DMS79 (cell line): ENCODE measurements around the gene CD7.

Source experiments
- DNase-seq: peaks from one replicate; lab custom pipeline; 2025; lab: John Stamatoyannopoulos, UW

CD7 gene

DNA sequence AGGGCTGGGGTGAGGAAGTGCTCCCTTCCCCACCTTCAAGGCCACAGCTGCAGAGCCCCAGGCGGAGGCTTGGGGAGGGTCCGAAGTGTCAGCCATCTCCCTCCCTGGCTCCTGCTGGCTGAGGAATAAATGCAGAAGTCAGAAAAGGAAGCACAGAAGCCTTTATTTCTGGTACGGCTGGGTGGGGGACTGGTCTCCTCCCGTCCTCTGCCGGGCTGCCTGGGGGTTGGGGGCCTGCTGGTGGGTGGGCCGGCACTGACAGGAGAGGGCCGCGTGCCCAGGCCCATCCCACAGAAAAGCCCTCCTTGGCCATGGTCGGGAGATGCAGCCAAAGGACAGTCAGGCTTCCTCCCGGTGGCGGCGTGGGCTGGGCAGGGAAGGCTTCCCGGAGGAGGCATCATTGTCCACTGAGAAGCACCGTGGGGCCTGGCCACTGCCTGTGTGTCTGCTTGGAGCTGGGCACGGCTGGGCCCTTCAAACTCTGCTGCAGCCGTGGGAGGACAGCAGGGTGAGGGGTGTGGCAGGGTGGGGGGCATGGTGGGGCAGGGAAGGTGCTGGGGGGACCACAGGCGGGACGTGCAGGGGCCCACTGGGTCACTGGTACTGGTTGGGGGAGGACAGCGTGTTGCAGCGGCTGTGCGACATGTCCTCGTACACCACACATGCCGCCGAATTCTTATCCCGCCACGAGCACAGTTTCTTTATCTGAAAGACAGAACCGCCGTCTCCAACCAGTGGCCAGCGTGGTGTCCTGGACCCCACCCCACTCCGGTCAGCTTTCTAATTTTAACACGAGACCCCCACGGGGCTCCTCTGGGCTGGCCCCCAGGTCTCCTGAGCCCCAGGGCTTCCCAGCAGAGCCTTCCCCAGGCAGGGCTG lies 2.4 kb downstream of the CD7 start:
- DNase-seq = no peak

DNA sequence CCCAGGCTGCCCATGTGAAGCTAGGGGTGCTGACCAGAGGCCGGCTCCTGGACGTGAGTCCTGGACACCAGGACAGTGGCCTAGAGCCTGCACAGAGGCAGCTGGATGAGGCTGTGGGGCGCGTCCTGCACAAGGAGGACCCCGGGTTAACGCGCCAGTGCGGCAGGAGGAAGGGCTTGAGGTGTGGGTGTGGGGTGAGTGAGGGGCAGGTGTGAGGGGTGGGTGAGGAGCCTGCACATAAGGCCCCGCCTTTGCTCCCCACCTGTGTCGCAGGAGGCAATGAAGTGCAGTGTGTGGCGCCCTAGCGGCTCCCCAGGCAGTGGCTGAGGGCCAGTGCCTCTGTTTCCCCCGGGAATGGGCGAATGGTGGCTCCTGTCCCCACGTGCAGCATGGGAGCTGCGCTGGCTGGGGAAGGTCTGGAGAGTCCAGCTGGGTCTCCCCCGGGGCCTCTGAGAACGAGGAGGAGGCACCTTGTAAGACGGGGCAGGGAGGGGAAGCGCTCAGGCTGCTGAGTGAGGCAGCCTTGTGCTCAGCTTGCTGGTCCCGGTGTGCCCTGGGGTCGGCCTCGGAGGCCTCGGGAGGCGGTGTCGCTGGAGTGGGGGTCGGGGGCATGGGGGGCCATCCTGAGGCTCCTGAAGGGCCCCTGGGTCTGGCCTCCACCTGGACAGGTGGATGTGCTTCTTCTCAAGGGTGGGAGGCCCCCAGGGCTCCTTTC lies 3.2 kb downstream of the CD7 start:
- DNase-seq = no peak

DNA sequence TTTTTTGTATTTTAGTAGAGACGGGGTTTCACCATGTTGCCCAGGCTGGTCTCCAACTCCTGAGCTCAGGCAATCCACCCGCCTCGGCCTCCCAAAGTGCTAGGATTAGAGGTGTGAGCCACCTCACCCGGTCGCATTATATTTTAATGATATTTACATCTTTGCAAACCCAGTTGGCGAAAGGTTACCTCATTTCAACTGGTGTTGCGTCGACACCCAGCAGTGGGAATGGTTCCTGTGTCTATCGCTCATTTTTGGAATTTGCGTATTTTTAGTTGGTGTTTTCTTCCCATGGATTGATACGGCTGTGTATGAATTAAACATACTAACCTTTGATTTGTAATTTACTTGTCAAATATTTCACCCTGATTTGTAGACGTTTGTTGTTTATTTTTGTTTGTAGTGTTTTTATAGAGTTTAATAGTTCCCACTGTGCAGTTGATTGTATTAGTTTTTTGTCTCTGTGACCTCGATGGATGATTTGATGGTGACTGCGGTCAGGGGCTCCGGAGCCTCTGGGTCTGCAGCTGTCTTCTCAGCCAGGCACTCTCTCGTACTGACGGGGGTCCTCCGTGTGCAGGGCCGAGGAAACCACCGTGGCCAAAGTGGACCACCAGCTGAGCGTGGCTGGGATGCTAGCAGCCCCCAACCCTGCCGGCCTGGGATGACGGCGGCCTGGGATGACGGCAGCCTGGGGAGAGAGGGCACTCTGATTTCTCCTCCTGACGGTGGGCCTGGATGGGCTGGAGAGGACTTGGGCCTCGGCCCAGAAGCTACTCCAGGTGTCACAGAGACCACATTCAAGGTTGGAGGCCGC lies 4.0 kb downstream of the CD7 start:
- no peak for DNase-seq

GRCh38 chr17:82311971-82312370 lies 5.4 kb downstream of the CD7 start:
- no peak for DNase-seq

GRCh38 chr17:82310877-82311276 lies 6.5 kb downstream of the CD7 start:
- DNase-seq = no peak

- no peak for DNase-seq
These were observed 7.5 kb downstream of the CD7 start for GRCh38 chr17:82309656-82310570.

DNA sequence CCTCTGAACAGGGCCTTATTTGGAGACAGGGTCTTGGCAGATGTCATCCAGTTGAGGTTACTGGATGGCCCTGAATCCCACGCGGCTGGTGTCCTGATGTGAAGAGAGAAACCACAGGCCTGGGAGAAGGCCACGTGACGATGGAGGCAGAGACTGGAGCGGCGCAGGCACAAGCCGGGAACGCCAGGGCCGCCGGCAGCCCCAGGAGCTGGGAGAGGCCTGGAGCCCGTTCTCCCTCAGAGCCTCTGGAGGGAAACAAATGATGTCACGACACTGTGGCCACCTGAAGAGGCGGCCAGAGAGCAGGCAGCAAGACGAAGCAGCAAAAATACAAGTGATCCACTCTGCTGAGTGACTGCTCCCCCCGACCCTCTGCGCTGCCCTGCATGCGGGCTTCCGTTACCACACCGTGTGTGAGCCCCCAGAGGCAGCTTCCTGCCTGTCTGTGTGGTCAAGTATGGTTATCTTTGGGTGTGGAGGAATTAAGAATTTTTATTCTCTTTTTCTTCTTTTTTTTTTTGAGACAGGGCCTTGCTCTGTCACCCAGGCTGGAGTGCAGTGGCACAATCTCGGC lies 11.6 kb downstream of the CD7 start:
- DNase-seq = no peak

- peak; percentile 2 for DNase-seq
These were observed 12.3 kb downstream of the CD7 start for GRCh38 chr17:82304826-82305726.

GRCh38 chr17:82303944-82304808 lies 13.2 kb downstream of the CD7 start:
- no peak for DNase-seq

DNA sequence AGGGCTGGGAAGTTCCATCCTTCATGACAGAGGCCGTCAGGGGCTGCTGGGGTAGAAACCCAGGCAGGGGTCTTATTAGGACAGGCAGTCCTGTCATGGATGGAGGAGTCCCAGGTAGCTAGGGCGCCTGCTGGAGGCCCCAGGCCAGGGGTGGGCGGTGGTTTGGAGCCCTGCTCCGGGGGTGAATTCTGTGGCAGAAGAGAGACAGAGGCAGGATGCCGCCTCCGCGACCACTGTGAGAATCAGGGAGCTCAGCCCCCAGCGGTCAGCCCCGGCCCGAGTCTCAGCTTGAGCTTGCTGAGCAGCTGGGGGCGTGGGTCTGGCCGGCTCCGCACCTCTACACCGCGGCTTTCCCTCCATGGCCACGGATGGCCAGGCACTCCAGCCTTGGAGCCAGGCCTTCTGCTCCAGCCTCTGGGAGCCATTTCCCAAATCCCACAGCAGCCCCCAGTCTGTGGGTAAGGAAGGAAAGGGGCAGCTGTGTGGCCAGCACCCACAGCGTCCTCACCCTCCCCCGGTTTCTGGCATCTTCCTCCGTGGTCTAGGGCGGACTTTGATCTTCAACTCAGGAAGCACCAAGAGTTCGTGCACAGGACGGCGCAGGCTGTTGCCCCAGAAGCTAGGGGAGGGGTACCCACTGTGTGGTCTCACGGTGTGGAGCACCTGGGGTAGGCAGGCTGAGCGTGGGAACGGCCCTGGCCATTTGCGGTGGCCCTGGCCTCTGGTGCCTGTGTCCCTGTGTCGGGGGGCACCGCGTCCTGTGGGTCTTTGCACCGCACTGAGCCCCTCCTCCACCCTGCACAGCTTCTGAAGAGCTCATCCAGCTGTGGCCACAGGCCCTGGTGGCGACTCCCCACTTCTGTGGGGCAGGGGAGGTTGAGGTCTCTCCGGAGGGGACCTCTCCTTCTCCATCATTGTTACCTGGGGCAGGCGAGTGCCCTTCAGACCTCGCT lies 14.1 kb downstream of the CD7 start:
- DNase-seq = no peak

DNA sequence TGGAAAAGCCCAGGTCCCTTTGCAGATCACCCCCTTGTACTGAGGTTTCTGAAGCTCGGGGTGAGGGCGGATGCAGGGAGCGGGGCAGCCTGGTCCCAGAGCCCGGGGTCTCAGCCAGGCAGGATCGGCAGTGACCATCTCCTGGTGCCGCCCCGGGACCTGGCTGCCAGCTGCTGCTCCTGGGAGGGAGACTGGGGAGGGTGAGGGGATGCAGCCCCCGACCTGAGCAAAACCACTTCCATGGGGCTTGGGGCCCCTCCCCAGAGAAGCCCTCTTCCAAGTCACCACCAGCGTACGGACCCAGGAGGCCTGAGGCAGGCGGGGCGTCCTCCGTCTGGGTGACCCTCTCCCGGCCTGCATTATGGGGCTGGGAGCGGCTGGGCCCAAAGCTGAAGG lies 14.8 kb downstream of the CD7 start:
- DNase-seq = no peak

DNA sequence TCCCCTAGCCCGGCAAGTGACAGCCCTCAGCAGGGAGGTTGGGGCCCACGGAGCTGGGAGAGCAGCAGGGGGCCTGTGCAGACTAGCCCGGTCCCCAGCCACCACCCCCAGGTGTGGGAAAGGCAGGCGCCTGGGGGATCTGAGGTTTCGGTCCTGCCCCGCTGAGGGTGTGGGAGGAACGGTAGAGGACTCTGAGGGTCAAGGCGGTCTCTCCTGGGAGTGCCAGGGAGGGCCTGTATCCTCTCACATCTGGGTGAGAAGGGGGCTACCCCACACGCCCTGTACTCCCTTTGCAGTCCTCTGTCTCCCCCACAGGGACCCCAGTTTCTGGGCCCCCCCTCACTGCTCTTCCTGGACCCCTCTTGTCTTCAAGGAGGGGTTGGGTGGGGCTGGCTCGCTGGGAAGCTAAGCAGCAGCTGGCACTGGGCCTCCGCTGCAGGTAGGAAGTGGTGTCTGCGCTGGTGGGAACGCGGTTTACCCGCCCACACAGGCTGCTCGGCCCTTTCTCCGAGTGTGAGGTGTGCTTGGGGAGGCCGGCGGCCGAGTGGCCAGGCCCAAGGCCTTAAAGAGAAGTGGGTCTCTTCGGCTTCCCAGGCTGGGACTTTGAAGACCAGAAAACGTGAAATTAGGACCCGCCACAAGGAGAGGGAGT lies 15.4 kb downstream of the CD7 start:
- no peak for DNase-seq

DNA sequence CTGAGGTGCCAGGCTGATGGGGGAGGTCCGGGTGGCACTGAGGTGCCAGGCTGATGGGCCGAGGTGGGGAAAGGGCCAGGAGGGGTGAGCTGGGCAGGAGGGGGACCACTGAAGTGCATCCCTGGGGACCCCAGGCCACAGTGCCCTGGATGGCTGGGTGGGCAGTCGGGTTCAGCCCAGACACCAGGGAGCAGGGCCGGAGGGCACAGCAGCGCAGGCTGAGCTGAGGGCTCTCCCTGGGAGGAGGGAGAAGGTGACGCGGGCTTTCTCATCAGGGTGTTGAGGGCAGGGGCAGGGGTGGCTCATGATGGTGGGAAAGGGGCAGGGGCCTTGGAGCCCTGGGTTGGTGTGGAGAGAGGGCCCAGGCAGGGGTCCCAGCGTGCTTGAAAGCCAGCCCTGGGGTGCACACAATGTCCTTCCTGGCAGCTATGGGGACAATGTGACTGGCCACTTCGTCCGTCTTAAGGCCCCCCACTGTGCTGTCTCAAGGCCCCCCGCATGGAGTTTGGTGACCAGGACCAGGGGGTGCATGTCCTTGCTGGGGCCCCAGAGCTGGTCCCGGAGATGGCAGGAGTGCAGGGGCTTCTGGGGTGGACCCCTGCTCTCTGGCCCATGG lies 16.0 kb downstream of the CD7 start:
- DNase-seq = no peak

DNA sequence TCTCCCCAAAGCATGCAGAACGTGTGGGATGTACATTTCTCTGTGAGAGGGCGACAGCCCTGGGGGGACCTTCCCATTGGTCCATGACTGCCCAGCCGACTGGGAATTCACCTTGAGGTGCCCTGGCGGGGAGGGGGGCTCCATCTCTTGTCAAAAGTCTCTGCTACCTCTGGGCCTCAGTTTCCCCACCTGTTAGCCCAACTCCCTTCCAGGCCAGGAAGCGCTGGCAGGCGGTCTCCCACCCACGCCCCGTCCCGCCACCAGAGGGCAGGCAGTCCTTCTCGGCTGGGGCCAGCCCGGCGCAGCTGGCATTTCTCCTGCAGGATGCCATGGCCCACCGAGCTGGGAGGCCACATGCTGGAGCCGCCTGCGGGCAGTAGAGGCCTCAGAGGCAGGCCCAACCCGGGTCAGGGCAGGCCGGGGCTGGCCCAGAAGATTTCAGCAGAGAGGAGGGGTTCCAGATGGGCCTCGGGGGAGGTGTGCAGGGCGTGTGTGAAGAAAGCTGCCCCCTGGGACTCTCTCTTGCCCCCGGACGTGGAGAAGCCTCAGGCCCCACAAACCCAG lies 16.6 kb downstream of the CD7 start:
- DNase-seq = no peak

GRCh38 chr17:82300228-82300627 lies 17.2 kb downstream of the CD7 start:
- DNase-seq = no peak

- no peak for DNase-seq
These were observed 18.0 kb downstream of the CD7 start for GRCh38 chr17:82299452-82299851.
